Lower leg skin (tissue), 4 donors: ENCODE measurements around the gene SEMA4A. TPM values are rescaled to one million over a fixed set of nuclear protein-coding genes. Genes with fewer than 3 reads are reported as not detected.

ENCODE experiments used
- total RNA-seq, 4 donors: library from RNA; depleted of rRNA; stranded (reverse); fragments of >200 nt; gene quantifications; one replicate each; pipeline ENCODE4 v1.1.0, GENCODE V29; 2016

The SEMA4A gene
- total RNA-seq, 4 donors from 2014 or later, result 30.5 to 45.4 (median 41.4) TPM

Other genes with a start within 250 kb of the SEMA4A start
- 10 to 100 TPM; 16.1 to 34.2 (median 24.2) TPM for gene RIT1, start 242.2 kb upstream of the SEMA4A start, total RNA-seq
- 10 to 100 TPM; 32.7 to 96.0 (median 45.5) TPM for gene KHDC4, start 219.2 kb upstream of the SEMA4A start, total RNA-seq
- not detected for gene RXFP4, start 211.9 kb upstream of the SEMA4A start, total RNA-seq
- gene ARHGEF2, start 175.0 kb upstream of the SEMA4A start, total RNA-seq, result 10 to 100 TPM; 18.7 to 35.5 (median 28.3) TPM
- 100 to 1,000 TPM; 113 to 215 (median 185) TPM for gene SSR2, start 132.6 kb upstream of the SEMA4A start, total RNA-seq
- 10 to 100 TPM; 19.8 to 31.0 (median 26.9) TPM for gene UBQLN4, start 99.8 kb upstream of the SEMA4A start, total RNA-seq
- 10 to 100 TPM; 41.8 to 64.5 (median 47.4) TPM for gene LAMTOR2, start 98.8 kb upstream of the SEMA4A start, total RNA-seq
- 100 to 1,000 TPM; 211 to 281 (median 251) TPM for gene RAB25, start 92.4 kb upstream of the SEMA4A start, total RNA-seq
- gene MEX3A, start 71.1 kb upstream of the SEMA4A start, total RNA-seq, result 1 to 10 TPM in 1 of 4 donors, under 1 TPM in 3; 0.21 to 1.1 (median 0.67) TPM
- 100 to 1,000 TPM; 530 to 611 (median 555) TPM for gene LMNA, start 38.9 kb upstream of the SEMA4A start, total RNA-seq
- 10 to 100 TPM; 11.3 to 15.3 (median 13.3) TPM for gene SLC25A44, start 40.5 kb downstream of the SEMA4A start, total RNA-seq
- gene PMF1, start 59.4 kb downstream of the SEMA4A start, total RNA-seq, result 10 to 100 TPM; 62.9 to 83.6 (median 71.1) TPM
- 1 to 10 TPM in 1 of 4 donors, under 1 TPM in 2, not detected in 1; 0.36 to 3.4 (median 0.69) TPM for gene BGLAP, start 88.6 kb downstream of the SEMA4A start, total RNA-seq
- 1 to 10 TPM; 2.0 to 8.4 (median 4.6) TPM for gene PAQR6, start 94.5 kb downstream of the SEMA4A start, total RNA-seq
- gene SMG5, start 129.2 kb downstream of the SEMA4A start, total RNA-seq, result 10 to 100 TPM; 56.9 to 88.4 (median 61.0) TPM
- gene TMEM79, start 130.7 kb downstream of the SEMA4A start, total RNA-seq, result 100 to 1,000 TPM in 2 of 4 donors, 10 to 100 TPM in 2; 96.9 to 111 (median 101) TPM
- 10 to 100 TPM; 21.9 to 49.1 (median 34.5) TPM for gene GLMP, start 142.1 kb downstream of the SEMA4A start, total RNA-seq
- gene VHLL, start 145.7 kb downstream of the SEMA4A start, total RNA-seq, result not detected
- 100 to 1,000 TPM; 119 to 202 (median 150) TPM for gene CCT3, start 184.7 kb downstream of the SEMA4A start, total RNA-seq
- 1 to 10 TPM in 1 of 4 donors, not detected in 3; 3.2 TPM for gene TSACC, start 184.9 kb downstream of the SEMA4A start, total RNA-seq
- gene RHBG, start 215.6 kb downstream of the SEMA4A start, total RNA-seq, result 10 to 100 TPM in 1 of 4 donors, 1 to 10 TPM in 3; 3.5 to 14.2 (median 9.3) TPM